Measurements from ENCODE around the gene TNIK.
"Not testable (repeated sequence)": the region's sequence is repeated elsewhere in the genome, so short reads cannot be mapped to it uniquely, and the experiment has no call there.

The TNIK gene

GRCh38 chr3:171156401-171157010 is 303.7 kb downstream of the TNIK start:
- no peak for DNase-seq

GRCh38 chr3:171155122-171155700 is 305.0 kb downstream of the TNIK start:
- DNase-seq, result no peak

- DNase-seq, result no peak
These were observed 309.3 kb downstream of the TNIK start for GRCh38 chr3:171150945-171151344.

DNA sequence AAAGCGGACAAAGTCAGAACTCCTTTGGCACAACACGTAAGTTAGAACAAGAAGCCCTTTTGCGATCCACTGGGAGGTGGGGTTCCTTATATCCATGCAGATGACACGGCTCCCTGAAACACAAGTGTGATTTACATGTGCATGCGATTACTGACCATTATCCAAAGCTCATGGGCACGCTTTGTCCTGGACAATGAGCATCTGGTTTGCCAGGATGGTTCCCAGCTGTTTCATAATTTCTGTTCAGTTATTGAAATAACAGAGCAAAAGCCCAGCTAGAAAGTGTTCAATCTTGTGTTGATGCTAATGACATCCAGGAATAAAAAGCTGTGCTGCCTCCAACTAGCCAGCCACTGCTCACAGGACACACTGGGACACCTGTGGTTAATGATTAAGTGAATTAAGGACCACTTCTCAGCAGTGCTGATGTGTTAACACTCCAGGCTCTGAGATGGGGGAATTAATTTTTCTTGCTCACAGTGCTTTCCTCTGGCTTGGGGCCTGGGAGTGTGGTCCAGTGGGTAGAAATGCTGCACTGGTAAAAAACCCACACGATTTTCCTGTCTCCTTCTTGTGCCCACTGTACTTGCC is 310.6 kb downstream of the TNIK start:
- DNase-seq, result no peak

- no peak for DNase-seq
These were observed 314.4 kb downstream of the TNIK start for GRCh38 chr3:171145798-171146197.

- no peak for DNase-seq
These were observed 317.2 kb downstream of the TNIK start for GRCh38 chr3:171142985-171143384.

DNA sequence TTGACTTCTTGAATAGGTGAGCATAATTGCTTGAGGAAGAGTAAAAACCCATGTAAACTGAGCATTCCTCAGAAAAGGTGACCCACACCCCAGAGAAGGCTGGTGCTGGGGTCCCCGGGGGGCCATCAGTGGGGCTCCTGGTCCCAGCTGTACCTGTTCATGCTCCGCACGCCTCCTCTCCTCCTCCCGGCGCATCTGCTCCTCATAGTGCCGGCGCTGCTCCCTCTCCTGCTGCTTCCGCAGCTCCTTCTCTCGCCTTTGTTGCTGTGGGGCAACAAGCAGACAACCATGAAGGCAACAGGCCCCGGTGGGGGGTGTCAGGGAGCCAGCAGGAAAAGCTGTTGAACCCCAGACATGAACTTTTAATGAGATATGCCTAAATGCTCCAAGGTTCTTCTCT is 320.0 kb downstream of the TNIK start:
- no peak for DNase-seq

- DNase-seq, result no peak
These were observed 322.2 kb downstream of the TNIK start for GRCh38 chr3:171138027-171138426.

GRCh38 chr3:171135549-171135948 is 324.7 kb downstream of the TNIK start:
- no peak for DNase-seq

GRCh38 chr3:171133796-171134569 is 326.2 kb downstream of the TNIK start:
- no peak for DNase-seq

- no peak for DNase-seq
These were observed 326.9 kb downstream of the TNIK start for GRCh38 chr3:171133337-171133736.

DNA sequence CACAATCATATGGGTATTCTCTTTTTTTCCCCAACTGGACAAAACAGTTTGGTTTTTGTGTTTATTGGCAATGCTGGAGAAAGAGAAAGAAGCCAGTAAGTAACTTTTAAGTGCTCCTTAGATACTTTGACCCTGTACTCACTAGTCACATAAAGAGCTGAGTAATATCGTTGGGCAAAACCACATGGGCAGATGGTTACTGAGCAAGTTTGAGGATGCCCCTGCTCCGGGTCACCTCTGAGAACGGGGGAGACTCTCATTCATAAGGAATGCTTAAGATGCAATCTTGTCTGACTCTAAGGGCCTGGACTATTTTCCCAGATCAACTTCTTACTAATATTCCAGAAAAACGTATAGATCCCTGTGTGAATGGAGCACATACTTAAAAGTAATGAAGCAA is 327.3 kb downstream of the TNIK start:
- DNase-seq, result no peak

GRCh38 chr3:171129827-171130226 is 330.4 kb downstream of the TNIK start:
- DNase-seq, result no peak

DNA sequence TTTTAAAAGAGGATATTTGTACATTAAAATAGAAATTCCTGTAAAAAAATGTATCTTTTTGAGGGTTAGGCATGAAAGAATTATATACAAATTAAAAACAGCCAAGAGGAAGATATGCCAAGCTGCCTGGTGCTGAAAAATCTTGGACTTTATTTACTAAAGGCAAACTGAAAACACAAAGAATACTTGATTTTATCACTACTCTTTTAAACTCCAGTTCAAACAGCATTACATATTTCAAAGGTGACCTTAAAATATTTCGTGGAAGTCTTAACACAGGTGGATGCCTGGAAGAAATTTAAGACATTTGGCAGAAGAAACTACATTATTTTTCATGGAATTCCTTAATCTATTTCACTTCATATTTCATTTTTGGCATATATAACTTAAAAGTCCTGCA is 332.6 kb downstream of the TNIK start:
- no peak for DNase-seq

DNA sequence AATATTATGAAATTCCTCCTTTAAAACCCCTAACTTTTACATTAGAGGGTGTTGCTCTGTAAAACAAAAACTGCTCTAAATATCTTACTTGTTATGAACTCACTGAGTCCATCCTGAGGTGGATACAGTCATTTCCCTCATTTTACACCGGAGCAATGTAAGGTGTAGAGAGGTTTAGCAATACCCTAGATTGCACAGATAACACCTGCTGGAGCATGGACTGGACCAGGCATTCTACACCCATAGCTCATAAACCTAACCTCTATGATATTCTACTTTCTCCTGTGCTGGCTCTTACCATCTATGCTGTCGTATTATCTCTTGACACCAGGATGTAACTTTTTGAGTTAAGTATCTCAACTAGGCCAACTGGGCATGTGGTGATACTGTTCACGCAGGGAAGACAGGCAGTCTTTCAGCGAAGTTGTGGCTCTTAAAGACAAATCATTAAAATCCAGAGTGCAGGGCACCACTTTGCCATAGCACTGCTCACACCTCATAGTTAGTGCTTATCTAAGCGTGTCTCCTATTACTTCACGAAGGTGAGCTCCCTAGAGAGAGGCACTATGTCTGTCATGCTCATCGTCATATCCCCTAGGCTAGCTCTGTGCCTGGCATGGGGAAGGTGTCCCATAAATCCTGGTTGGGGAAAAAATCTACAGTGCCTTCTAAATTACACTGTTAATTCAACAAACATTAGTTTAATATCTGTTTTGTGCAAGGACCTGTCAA is 333.6 kb downstream of the TNIK start:
- DNase-seq, result no peak

DNA sequence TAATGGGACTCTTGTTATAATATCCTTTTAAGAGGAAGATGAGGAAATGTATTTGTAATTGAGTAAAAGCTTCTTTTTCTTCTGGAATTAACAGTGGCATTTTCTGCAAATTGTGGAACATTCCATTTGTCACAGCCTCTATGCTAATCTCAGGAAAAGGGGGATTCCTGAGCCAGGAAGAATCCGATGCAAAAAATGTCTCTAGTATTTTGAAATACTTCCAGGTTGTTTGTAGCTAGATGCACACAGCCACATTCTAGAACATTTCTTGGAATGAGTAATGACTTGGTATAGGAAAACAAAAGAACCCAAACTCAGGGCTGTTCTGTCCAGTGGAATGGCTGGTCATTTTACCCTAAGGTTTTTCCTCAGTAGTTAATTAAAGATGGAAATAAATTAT is 335.2 kb downstream of the TNIK start:
- no peak for DNase-seq

GRCh38 chr3:171123915-171124314 is 336.3 kb downstream of the TNIK start:
- DNase-seq, result no peak

DNA sequence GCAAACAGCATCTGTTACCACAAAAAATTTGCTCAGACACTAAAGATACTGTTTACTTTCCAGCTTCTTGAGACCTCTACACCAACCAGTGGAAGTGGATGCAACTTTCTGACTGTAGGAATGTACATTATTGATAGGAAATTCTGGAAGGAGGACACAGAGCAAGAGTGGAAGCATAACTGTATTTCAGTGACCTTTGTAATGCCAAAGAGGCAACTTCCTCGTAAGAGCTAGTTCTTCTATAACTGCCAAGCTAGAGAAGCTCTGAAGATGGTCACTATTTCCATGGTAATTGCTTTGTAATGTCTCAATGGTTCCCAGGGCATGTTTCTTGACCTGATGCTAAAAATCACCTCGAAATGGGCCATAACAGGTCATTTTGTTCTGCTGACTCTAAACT is 337.3 kb downstream of the TNIK start:
- DNase-seq, result no peak

- DNase-seq, result no peak
These were observed 338.0 kb downstream of the TNIK start for GRCh38 chr3:171122240-171122639.

GRCh38 chr3:171121801-171122200 is 338.4 kb downstream of the TNIK start:
- DNase-seq, result no peak

DNA sequence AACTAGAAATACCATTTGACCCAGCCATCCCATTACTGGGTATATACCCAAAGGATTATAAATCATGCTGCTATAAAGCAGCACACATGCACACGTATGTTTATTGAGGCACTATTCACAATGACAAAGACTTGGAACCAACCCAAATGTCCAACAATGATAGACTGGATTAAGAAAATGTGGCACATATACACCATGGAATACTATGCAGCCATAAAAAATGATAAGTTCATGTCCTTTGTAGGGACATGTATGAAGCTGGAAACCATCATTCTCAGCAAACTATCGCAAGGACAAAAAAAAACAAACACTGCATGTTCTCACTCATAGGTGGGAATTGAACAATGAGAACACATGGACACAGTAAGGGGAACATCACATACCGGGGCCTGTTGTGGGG is 340.8 kb downstream of the TNIK start:
- DNase-seq, result not testable (repeated sequence)

DNA sequence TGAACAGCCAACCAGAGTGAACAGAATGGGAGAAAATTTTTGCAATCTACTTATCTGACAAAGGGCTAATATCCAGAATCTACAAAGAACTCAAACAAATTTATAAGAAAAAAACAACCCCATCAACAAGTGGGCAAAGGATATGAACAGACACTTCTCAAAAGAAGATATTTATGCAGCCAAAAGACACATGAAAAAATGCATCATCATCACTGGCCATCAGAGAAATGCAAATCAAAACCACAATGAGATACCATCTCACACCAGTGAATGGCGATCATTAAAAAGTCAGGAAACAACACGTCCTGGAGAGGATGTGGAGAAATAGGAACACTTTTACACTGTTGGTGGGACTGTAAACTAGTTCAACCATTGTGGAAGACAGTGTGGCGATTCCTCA is 341.2 kb downstream of the TNIK start:
- DNase-seq, result not testable (repeated sequence)

DNA sequence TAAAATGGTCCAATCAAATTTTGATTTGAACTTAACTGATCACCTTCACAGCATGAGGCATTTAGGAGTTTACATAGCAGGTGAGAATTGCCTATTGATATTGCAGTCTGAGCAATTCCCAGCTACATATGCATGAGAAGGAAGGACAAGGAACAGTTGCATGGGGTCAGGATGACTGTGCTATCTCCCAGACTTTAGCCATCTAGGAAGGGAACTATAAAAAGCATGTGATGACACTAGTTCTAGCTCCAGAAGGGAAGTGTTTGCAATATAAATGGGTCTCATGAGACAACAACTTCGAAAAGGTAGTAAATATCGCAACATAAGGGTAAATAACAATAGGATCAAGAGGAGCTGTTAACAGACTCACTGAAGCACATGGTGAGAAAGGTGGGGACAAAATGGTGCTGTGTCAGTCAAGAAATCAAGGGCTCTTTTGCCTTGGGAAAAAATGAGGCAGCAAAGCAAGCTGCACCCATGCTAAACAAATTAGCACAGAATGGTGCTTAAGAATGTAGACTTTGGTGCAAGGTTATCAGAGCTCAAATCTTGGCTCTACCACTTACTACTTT is 343.3 kb downstream of the TNIK start:
- no peak for DNase-seq
